ENCODE measurements around the gene LRFN2.

DNA sequence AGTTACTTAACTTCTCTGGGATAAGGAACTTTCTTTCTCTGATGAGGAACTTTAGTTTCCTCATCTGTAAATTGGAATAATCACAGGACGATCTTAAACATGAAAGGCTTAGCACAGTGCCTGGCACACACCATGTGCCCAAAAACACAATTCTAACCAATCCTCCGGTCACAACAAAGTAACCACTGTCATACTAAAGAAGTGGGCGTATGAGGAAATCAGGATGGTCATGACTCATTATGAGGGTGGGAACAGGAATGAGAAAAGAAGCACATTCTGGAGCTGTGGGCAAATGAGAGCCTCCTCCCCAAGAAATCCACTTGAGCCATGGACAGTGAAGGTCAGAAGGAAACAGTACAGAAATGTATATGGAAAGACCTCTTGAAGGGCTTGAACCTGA is 82.9 kb downstream of the LRFN2 start:
- TF ChIP-seq, protein P1, sequence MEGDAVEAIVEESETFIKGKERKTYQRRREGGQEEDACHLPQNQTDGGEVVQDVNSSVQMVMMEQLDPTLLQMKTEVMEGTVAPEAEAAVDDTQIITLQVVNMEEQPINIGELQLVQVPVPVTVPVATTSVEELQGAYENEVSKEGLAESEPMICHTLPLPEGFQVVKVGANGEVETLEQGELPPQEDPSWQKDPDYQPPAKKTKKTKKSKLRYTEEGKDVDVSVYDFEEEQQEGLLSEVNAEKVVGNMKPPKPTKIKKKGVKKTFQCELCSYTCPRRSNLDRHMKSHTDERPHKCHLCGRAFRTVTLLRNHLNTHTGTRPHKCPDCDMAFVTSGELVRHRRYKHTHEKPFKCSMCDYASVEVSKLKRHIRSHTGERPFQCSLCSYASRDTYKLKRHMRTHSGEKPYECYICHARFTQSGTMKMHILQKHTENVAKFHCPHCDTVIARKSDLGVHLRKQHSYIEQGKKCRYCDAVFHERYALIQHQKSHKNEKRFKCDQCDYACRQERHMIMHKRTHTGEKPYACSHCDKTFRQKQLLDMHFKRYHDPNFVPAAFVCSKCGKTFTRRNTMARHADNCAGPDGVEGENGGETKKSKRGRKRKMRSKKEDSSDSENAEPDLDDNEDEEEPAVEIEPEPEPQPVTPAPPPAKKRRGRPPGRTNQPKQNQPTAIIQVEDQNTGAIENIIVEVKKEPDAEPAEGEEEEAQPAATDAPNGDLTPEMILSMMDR (IDR thresholded peaks at IDR 0.05; ENCODE audit: control extremely low read depth in 1 of 3, insufficient read depth in 1 of 3, low read depth in 1 of 3, low read length in 3 of 3): no peak
- no peak for TF ChIP-seq ZNF274 (IDR thresholded peaks at IDR 0.05; ENCODE audit: borderline replicate concordance, extremely low read depth, low read length)
- TF ChIP-seq EP300 (IDR thresholded peaks at IDR 0.05; ENCODE audit: borderline replicate concordance in 1 of 2, low read depth in 2 of 2, low read length in 2 of 2): no peak
- TF ChIP-seq, protein P2, sequence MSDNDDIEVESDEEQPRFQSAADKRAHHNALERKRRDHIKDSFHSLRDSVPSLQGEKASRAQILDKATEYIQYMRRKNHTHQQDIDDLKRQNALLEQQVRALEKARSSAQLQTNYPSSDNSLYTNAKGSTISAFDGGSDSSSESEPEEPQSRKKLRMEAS (IDR thresholded peaks at IDR 0.05): no peak
- TF ChIP-seq NRF1 (IDR thresholded peaks at IDR 0.05; ENCODE audit: low read depth, low read length): no peak
- TF ChIP-seq POLR2A (IDR thresholded peaks at IDR 0.05; ENCODE audit: control extremely low read depth in 1 of 2, low read depth in 2 of 2, low read length in 2 of 2): no peak

Measured in H1 (cell line).